ENCODE measurements around the gene BAIAP2. TPM values are rescaled to one million over a fixed set of nuclear protein-coding genes. Genes with fewer than 3 reads are reported as not detected.

Gene BAIAP2
- total RNA-seq, 2 experiments from 2014 or later, result 5.9 to 6.3 TPM

DNA sequence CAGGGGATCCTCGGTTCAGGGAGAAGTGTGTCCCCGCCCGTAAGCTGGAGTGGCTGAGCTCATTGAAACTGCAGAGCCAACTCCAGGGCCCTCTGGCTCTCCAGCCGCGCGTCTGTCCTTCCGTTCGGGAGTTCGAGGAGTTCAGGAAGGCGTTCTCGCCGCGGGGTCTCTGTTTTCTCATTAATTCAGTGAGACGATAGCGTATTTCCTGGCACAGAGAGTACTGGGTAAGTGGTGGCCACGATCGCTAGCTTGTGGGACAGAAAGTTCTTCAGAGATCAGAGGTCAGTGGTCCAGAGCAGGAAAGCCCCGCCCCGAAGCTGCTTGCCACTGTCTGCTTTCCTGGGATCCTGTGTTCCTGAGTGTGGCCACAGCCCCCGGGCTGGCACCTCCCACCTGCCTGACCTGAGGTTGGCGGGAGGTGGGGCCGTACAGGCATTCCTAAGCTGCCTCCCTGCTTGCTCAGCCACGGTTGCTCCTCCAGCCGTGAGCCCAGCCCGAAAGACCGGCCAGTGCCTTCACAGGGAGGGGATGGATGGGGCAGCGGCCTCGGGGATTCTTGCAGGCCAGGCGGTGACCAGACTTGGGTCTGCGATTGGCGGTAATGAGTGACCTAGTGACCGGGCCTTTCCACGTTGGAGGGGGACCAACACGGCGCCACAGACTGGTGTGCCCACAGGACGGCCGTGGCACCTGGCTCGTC lies 8.9 kb downstream of the BAIAP2 start:
- TF ChIP-seq, protein P1, sequence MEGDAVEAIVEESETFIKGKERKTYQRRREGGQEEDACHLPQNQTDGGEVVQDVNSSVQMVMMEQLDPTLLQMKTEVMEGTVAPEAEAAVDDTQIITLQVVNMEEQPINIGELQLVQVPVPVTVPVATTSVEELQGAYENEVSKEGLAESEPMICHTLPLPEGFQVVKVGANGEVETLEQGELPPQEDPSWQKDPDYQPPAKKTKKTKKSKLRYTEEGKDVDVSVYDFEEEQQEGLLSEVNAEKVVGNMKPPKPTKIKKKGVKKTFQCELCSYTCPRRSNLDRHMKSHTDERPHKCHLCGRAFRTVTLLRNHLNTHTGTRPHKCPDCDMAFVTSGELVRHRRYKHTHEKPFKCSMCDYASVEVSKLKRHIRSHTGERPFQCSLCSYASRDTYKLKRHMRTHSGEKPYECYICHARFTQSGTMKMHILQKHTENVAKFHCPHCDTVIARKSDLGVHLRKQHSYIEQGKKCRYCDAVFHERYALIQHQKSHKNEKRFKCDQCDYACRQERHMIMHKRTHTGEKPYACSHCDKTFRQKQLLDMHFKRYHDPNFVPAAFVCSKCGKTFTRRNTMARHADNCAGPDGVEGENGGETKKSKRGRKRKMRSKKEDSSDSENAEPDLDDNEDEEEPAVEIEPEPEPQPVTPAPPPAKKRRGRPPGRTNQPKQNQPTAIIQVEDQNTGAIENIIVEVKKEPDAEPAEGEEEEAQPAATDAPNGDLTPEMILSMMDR (IDR thresholded peaks at IDR 0.05), result no peak
- ATAC-seq (no peak), DNase-seq (no peak)
- Mint-ChIP-seq H3K27me3 (no peaks in the 10 kb centered on the region), H3K27ac (no peak overlapping the region), H3K9me3 (no peaks in the 10 kb centered on the region), H3K4me3 (no peak overlapping the region), H3K4me1 (ENCODE audit: low read depth) (peaks cover 6% of the 10 kb centered on the region), H3K36me3 (ENCODE audit: low read depth) (no peaks in the 10 kb centered on the region)
- POLR2A ChIA-PET, result interaction anchor here (1.0 kb wide), 1 partner anchor 24 kb away, joined by 3 read pairs; no protein-coding TSS in a partner anchor
- intact Hi-C loops (cut with micrococcal nuclease), result no loop called here
- CTCF ChIA-PET, result no interaction called here

DNA sequence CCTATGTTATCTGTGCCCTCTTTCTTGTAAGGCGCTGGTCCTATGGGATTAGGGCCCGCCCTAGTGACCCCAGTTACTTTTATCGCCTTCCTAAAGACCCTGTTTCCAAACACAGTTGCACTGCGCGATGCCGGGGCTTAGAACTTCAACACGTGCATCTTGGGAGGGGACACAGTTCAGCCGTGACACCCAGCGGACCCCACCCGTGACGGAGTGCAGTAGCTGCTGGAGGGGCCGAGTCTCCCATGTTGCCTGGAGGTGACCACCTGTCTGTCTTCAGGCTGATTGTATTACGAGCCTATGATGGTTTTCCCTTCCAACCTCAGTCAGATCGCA lies 9.4 kb downstream of the BAIAP2 start:
- ATAC-seq (no peak), DNase-seq (no peak)
- no peak overlapping the region for H3K4me3 Mint-ChIP-seq
- no peaks in the 10 kb centered on the region for H3K36me3 Mint-ChIP-seq (ENCODE audit: low read depth)
- intact Hi-C loops (cut with micrococcal nuclease), result no loop called here
- no peaks in the 10 kb centered on the region for H3K27me3 Mint-ChIP-seq
- H3K27ac Mint-ChIP-seq, result no peak overlapping the region
- CTCF ChIA-PET, result no interaction called here
- TF ChIP-seq, protein P1 (IDR thresholded peaks at IDR 0.05), result no peak
- H3K4me1 Mint-ChIP-seq (ENCODE audit: low read depth), result peaks cover 11% of the 10 kb centered on the region
- POLR2A ChIA-PET, result interaction anchor here (1.0 kb wide), 1 partner anchor 25 kb away, joined by 3 read pairs; no protein-coding TSS in a partner anchor
- no peaks in the 10 kb centered on the region for H3K9me3 Mint-ChIP-seq

DNA sequence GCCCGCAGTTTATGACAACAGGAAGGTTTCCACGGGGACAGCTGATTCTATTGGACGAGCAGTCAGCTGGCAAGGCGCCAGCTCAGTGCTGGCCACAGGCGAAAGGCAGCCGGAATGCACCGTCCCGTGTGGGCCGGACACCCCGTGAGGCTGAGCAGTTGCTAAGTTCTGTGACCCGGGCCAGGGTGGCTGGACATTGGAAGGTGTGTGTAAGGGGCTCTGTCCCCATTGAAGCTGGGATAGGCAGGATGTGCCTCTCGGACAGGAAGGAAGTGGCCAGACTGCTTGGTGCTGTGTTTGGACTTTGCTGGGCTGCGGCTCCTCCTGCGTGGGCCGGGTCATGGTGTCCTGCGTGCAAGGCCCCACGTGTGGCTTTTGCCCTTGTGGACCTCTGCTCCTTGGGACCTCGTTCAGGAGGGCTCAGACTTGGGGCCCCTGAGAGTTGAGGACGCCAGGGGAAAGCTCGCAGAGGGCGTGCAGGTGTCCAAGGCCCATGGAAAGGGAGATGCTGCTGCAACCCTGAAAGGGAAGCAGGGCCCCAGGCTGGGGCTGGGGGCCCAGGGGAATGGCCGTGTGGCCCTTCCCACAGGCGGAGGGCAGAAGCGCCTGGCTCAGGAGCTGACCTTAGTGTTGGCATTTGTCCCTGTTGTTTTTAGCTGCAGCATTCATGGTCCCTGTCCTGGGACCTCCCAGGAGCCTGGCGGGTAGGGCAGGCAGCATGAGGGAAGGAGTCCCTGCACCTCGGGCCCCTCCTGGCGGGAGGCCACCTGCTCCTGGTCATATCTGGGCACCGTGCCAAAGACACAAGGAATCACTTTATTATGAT lies 10.0 kb downstream of the BAIAP2 start:
- H3K9me3 Mint-ChIP-seq, result no peaks in the 10 kb centered on the region
- DNase-seq, result no peak
- ChIA-PET CTCF (no interaction called here), POLR2A (interaction anchor here (1.0 to 1.7 kb wide), 2 partner anchors 8 to 25 kb away, joined by 3 to 7 read pairs; no protein-coding TSS in a partner anchor)
- no peak for ATAC-seq
- intact Hi-C loops (cut with micrococcal nuclease), result no loop called here
- peaks cover 14% of the 10 kb centered on the region for H3K4me1 Mint-ChIP-seq (ENCODE audit: low read depth)
- no peak overlapping the region for H3K4me3 Mint-ChIP-seq
- H3K27ac Mint-ChIP-seq, result no peak overlapping the region
- H3K36me3 Mint-ChIP-seq (ENCODE audit: low read depth), result no peaks in the 10 kb centered on the region
- TF ChIP-seq, protein P1 (IDR thresholded peaks at IDR 0.05), result no peak
- no peaks in the 10 kb centered on the region for H3K27me3 Mint-ChIP-seq

DNA sequence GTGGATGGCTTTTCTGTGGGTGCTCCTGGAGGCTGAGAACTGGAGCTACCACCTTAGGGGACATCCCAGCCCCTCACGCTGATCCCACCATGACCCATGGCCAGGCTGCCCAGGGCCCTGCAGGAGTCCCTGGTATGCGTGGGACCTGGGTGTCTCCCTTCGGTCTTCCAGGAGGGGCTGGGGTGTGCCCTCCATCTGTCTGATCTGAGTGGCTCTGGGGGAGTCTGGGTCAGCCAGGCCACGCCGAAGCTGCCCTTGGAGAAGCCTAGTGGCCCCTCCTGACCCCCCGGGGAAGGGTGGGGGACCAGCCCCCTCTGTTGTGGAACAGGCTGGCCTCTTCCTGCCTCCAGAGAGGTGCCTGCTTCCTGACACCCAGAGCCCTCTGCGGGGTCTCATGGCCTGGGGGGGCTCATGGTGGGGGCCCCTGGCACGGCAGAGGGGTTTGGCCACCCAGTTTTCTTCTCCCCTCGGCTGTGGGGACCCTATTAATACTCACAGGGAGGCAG lies 10.7 kb downstream of the BAIAP2 start:
- intact Hi-C loops (cut with micrococcal nuclease), result no loop called here
- H3K9me3 Mint-ChIP-seq, result no peaks in the 10 kb centered on the region
- TF ChIP-seq, protein P1 (IDR thresholded peaks at IDR 0.05), result no peak
- no peaks in the 10 kb centered on the region for H3K27me3 Mint-ChIP-seq
- POLR2A ChIA-PET, result interaction anchor here (1.7 kb wide), 1 partner anchor 9 kb away, joined by 7 read pairs; no protein-coding TSS in a partner anchor
- H3K27ac Mint-ChIP-seq, result no peak overlapping the region
- ATAC-seq (no peak), DNase-seq (no peak)
- CTCF ChIA-PET, result no interaction called here
- H3K4me1 Mint-ChIP-seq (ENCODE audit: low read depth), result peaks cover 16% of the 10 kb centered on the region
- H3K4me3 Mint-ChIP-seq, result no peak overlapping the region
- H3K36me3 Mint-ChIP-seq (ENCODE audit: low read depth), result no peaks in the 10 kb centered on the region

All from activated CD8-positive, alpha-beta T cell treated with anti-CD3 and anti-CD28 coated beads for 36 hours (primary cell).